CD14-positive monocyte (primary cell): Measurements from ENCODE around the gene UCP2. TPM values are rescaled to one million over a fixed set of nuclear protein-coding genes. Genes with fewer than 3 reads are reported as not detected.

Experiments used
- DNase-seq, 3 donors: peaks; one replicate each; pipeline ENCODE4 v3.0.0-alpha.2; 2011 to 2022
- H2AFZ ChIP-seq: 2 replicates; pipeline ENCODE4 v1.6.0; 2012; ENCODE audit warnings: mild to moderate bottlenecking, low read depth, low read length, inconsistent platforms; ENCODE audit not compliant: insufficient read depth, poor library complexity, severe bottlenecking
- H3K27ac ChIP-seq, 2 donors: 1 replicate in 1 of 2; 2 replicates in 1 of 2; pipeline ENCODE4 v1.5.1; 2012 to 2013; ENCODE audit warnings: low read length in 2 of 2, control low read depth in 1 of 2, inconsistent platforms in 1 of 2, low read depth in 1 of 2, mild to moderate bottlenecking in 1 of 2
- H3K27me3 ChIP-seq, 2 donors: one replicate each; pipeline versions ENCODE4 v1.6.0 to v1.6.1; 2011 to 2013; ENCODE audit warnings: low read length in 2 of 2; ENCODE audit not compliant: control insufficient read depth in 2 of 2, insufficient read depth in 2 of 2
- H3K36me3 ChIP-seq, 2 donors: replicated peaks in 1 of 2; 1 replicate in 1 of 2; 2 replicates in 1 of 2; pipeline versions ENCODE4 v1.5.1 to v1.6.1; 2012 to 2013; ENCODE audit warnings: low read length in 2 of 2, control low read depth in 1 of 2, inconsistent platforms in 1 of 2, mild to moderate bottlenecking in 1 of 2; ENCODE audit not compliant: insufficient read depth in 2 of 2, control insufficient read depth in 1 of 2
- H3K4me1 ChIP-seq, 2 donors: 1 replicate in 1 of 2; 2 replicates in 1 of 2; pipeline versions ENCODE4 v1.5.1 to v1.6.1; 2012 to 2013; ENCODE audit warnings: low read length in 2 of 2, control low read depth in 1 of 2, inconsistent platforms in 1 of 2, mild to moderate bottlenecking in 1 of 2, moderate library complexity in 1 of 2; ENCODE audit not compliant: insufficient read depth in 2 of 2, control insufficient read depth in 1 of 2
- H3K4me2 ChIP-seq: replicated peaks from 2 replicates; pipeline ENCODE3; 2012; ENCODE audit warnings: low read length, moderate library complexity, mild to moderate bottlenecking; ENCODE audit not compliant: poor library complexity, severe bottlenecking; ENCODE audit errors: extremely low read depth
- H3K4me3 ChIP-seq, 3 experiments: fragments of 200-600 bp in 1 of 3; sonication (generic) in 1 of 3; replicated peaks in 1 of 3; 1 replicate in 2 of 3; 2 replicates in 1 of 3; pipeline ENCODE4 v1.5.1; 2011 to 2013; ENCODE audit warnings: low read length in 3 of 3, mild to moderate bottlenecking in 3 of 3, control low read depth in 2 of 3, low read depth in 2 of 3, inconsistent platforms in 1 of 3, moderate library complexity in 1 of 3
- H3K79me2 ChIP-seq: 2 replicates; pipeline ENCODE4 v1.6.0; 2012; ENCODE audit warnings: mild to moderate bottlenecking, control low read depth, inconsistent platforms, low read length, moderate library complexity; ENCODE audit not compliant: insufficient read depth
- H3K9ac ChIP-seq: 2 replicates; pipeline ENCODE4 v1.6.0; 2017; ENCODE audit warnings: low read length, mild to moderate bottlenecking; ENCODE audit not compliant: insufficient read depth, poor library complexity, severe bottlenecking
- H3K9me3 ChIP-seq, 2 donors: replicated peaks in 1 of 2; 1 replicate in 1 of 2; 2 replicates in 1 of 2; pipeline versions ENCODE4 v1.5.1 to v1.6.1; 2012 to 2013; ENCODE audit warnings: low read length in 2 of 2, control low read depth in 1 of 2; ENCODE audit not compliant: control insufficient read depth in 1 of 2, insufficient read depth in 1 of 2
- H4K20me1 ChIP-seq: 2 replicates; pipeline ENCODE4 v1.6.0; 2012; ENCODE audit warnings: mild to moderate bottlenecking, low read length, control low read depth, moderate library complexity; ENCODE audit not compliant: insufficient read depth
- H3K27ac Mint-ChIP-seq, 7 donors: one replicate each; pipeline ENCODE4 v1.8.0; 2020; ENCODE audit warnings: mild to moderate bottlenecking in 7 of 7, mixed read lengths in 7 of 7, moderate library complexity in 6 of 7, inconsistent platforms in 2 of 7
- H3K27me3 Mint-ChIP-seq, 3 donors: one replicate each; pipeline ENCODE4 v1.8.0; 2021 to 2022; ENCODE audit warnings: low read depth in 3 of 3, mild to moderate bottlenecking in 3 of 3, mixed read lengths in 3 of 3, moderate library complexity in 3 of 3, inconsistent platforms in 1 of 3
- H3K36me3 Mint-ChIP-seq, 2 donors: one replicate each; pipeline ENCODE4 v1.8.0; 2020; ENCODE audit warnings: mixed read lengths in 2 of 2, inconsistent platforms in 1 of 2, mild to moderate bottlenecking in 1 of 2
- H3K4me1 Mint-ChIP-seq: one replicate; pipeline ENCODE4 v1.8.0; 2020; ENCODE audit warnings: mild to moderate bottlenecking, mixed read lengths
- H3K4me3 Mint-ChIP-seq, 2 donors: one replicate each; pipeline ENCODE4 v1.8.0; 2020; ENCODE audit warnings: mild to moderate bottlenecking in 2 of 2, mixed read lengths in 2 of 2, moderate library complexity in 1 of 2
- H3K9me3 Mint-ChIP-seq, 7 donors: one replicate each; pipeline ENCODE4 v1.8.0; 2020 to 2022; ENCODE audit warnings: mixed read lengths in 7 of 7, mild to moderate bottlenecking in 6 of 7, moderate library complexity in 6 of 7, inconsistent platforms in 2 of 7
- WGBS: methylation state at CpG from one replicate; pipeline ENCODE4 v1.1.5; 2013; ENCODE audit warnings: missing lambda C conversion rate; ENCODE audit not compliant: insufficient coverage; 5-methylcytosine and 5-hydroxymethylcytosine counted together
- intact Hi-C, 2 donors: fragments of 100-400 bp; cut with micrococcal nuclease; formaldehyde crosslinking; loops; one replicate each; pipeline versions ENCODE4 v1.15.0 to v1.15.1; 2023
- polyA plus RNA-seq, 3 donors: library from polyadenylated mRNA; depleted of rRNA in 1 of 3; unstranded in 2 of 3; stranded (reverse) in 1 of 3; fragments of 300-500 nt in 2 of 3; fragments of >200 nt in 1 of 3; fragmentation: Illumina TruSeq in 2 of 3; gene quantifications; 1 replicate in 2 of 3; 2 replicates in 1 of 3; pipeline ENCODE4 v1.2.3, GENCODE V29; 2012 to 2021
- TF ChIP-seq, protein P1 (sequence below): fragments of 200-600 bp; IDR thresholded peaks from one replicate; pipeline ENCODE4 v1.8.0; 2022; ENCODE audit warnings: antibody characterized with exemption, mild to moderate bottlenecking

The UCP2 gene
- polyA plus RNA-seq, 3 donors, result 496 to 665 (median 649) TPM

DNA sequence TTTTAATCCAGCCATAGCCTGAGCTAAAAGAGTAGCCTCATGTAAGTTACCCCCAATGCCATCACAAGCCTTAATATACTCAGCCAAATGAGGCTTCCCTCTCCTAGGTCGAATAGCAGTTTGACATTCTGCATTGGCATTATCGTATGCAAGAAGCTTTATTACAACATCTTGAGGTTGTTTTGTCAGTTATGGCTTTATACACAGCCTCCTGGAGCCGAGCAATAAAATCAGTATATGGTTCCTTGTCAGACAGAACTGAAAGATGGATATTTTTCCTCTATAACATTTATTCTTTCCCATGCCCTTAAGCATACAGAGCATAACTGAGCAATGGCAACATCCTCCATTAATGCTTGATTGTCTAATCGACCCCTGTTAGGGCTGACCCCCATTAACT lies 37.2 kb downstream of the UCP2 start:
- Mint-ChIP-seq H3K4me1 (peaks cover 12% of the 10 kb centered on the region), H3K4me3 (no peak overlapping the region), H3K27ac (no peak overlapping the region), H3K9me3 (peaks cover 3 to 22% (median 12%) of the 10 kb centered on the region in 7 donors), H3K27me3 (peaks cover 0 to 3% (median 0%) of the 10 kb centered on the region in 3 donors), H3K36me3 (peaks cover 0 to 7% of the 10 kb centered on the region in 2 donors)
- WGBS, result no CpG with 5 or more reads among the region's 4 CpGs
- Histone ChIP-seq H3K4me2 (no peak overlapping the region), H4K20me1 (no peaks in the 10 kb centered on the region), H3K9me3 (peaks cover 7 to 9% of the 10 kb centered on the region in 2 donors), H3K9ac (no peak overlapping the region), H2AFZ (no peak overlapping the region), H3K27ac (no peak overlapping the region), H3K36me3 (no peaks in the 10 kb centered on the region), H3K4me3 (no peak overlapping the region), H3K79me2 (no peaks in the 10 kb centered on the region), H3K27me3 (no peaks in the 10 kb centered on the region), H3K4me1 (peaks cover 6 to 7% of the 10 kb centered on the region in 2 donors)
- no peak for DNase-seq
- TF ChIP-seq, protein P1, sequence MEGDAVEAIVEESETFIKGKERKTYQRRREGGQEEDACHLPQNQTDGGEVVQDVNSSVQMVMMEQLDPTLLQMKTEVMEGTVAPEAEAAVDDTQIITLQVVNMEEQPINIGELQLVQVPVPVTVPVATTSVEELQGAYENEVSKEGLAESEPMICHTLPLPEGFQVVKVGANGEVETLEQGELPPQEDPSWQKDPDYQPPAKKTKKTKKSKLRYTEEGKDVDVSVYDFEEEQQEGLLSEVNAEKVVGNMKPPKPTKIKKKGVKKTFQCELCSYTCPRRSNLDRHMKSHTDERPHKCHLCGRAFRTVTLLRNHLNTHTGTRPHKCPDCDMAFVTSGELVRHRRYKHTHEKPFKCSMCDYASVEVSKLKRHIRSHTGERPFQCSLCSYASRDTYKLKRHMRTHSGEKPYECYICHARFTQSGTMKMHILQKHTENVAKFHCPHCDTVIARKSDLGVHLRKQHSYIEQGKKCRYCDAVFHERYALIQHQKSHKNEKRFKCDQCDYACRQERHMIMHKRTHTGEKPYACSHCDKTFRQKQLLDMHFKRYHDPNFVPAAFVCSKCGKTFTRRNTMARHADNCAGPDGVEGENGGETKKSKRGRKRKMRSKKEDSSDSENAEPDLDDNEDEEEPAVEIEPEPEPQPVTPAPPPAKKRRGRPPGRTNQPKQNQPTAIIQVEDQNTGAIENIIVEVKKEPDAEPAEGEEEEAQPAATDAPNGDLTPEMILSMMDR, result no peak
- intact Hi-C loops, result no loop called here

DNA sequence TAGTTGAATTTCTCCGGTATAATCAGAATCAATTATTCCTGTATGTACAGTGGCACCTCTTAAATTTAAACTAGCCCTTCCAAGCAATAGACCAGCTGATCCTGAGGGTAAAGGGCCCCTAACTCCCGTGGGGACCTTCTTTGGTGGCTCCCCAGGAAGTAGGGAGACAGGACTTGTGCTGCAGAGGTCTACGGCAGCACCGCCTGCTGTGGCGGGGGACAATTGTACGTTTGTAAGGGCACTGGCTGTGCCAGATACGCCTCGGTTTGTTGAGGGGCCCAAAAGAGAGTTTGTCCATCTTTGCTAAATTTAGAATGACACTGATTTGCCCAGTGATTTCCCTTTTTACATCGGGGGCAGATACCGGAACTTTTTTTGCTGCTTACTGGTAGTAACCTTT lies 37.7 kb downstream of the UCP2 start:
- DNase-seq, result no peak
- Mint-ChIP-seq H3K4me3 (no peak overlapping the region), H3K27me3 (peaks cover 0 to 3% (median 0%) of the 10 kb centered on the region in 3 donors), H3K4me1 (peaks cover 12% of the 10 kb centered on the region), H3K27ac (no peak overlapping the region), H3K36me3 (peaks cover 0 to 7% of the 10 kb centered on the region in 2 donors), H3K9me3 (peaks cover 3 to 24% (median 12%) of the 10 kb centered on the region in 7 donors)
- Histone ChIP-seq H3K4me1 (peaks cover 6 to 7% of the 10 kb centered on the region in 2 donors), H3K27ac (no peak overlapping the region), H3K27me3 (no peaks in the 10 kb centered on the region), H3K36me3 (no peaks in the 10 kb centered on the region), H4K20me1 (no peaks in the 10 kb centered on the region), H3K4me2 (no peak overlapping the region), H3K4me3 (no peak overlapping the region), H3K9me3 (peaks cover 7 to 9% of the 10 kb centered on the region in 2 donors), H3K9ac (no peak overlapping the region), H2AFZ (no peak overlapping the region), H3K79me2 (no peaks in the 10 kb centered on the region)
- TF ChIP-seq, protein P1, result no peak
- 64% methylated on average over 9 of the region's 10 CpGs for WGBS
- intact Hi-C loops, result no loop called here
